Esophagus muscularis mucosa (tissue), 3 donors: ENCODE results near the gene RABGGTB.
"Not testable (repeated sequence)": the region's sequence is repeated elsewhere in the genome, so short reads cannot be mapped to it uniquely, and the experiment has no call there.

Experiments
- CTCF ChIP-seq, 3 experiments: fragments of 200-600 bp in 2 of 3; fragments of 450-650 bp in 1 of 3; sonication (generic) in 2 of 3; IDR thresholded peaks; one replicate each; pipeline ENCODE4 v1.5.1; 2017 to 2019; ENCODE audit warnings: antibody characterized with exemption in 3 of 3, mild to moderate bottlenecking in 2 of 3, moderate library complexity in 1 of 3
- POLR2A ChIP-seq: fragments of 450-650 bp; IDR thresholded peaks from one replicate; pipeline ENCODE4 v1.6.1; 2017; ENCODE audit warnings: antibody characterized with exemption, moderate library complexity, mild to moderate bottlenecking, low read depth
- POLR2AphosphoS5 ChIP-seq, 2 donors: sonication (generic); formaldehyde crosslinking; IDR thresholded peaks; one replicate each; pipeline ENCODE4 v1.6.1; 2017; ENCODE audit warnings: antibody characterized with exemption in 2 of 2

- TF ChIP-seq CTCF (IDR thresholded peaks at IDR 0.05); POLR2AphosphoS5 (IDR thresholded peaks at IDR 0.05); POLR2A: not testable (repeated sequence)
Measured at GRCh38 chr1:75780183-75780582, 5.9 kb upstream of the RABGGTB start.
